Islet precursor cell (in vitro differentiated cells): ENCODE measurements around the gene USP17L18.
"Not testable (repeated sequence)": the region's sequence is repeated elsewhere in the genome, so short reads cannot be mapped to it uniquely, and the experiment has no call there.

ENCODE experiments used
- DNase-seq: peaks from one replicate; pipeline ENCODE4 v3.0.0-alpha.2; 2018

Gene USP17L18

GRCh38 chr4:9247953-9248680 is at the start of gene USP17L18:
TSS of gene USP17L18 (plus strand) at chr4:9248630. CDS start at chr4:9248630, 0 bp downstream.
- not testable (repeated sequence) for DNase-seq

- not testable (repeated sequence) for DNase-seq
These were observed 38.1 kb upstream of the USP17L18 start, which contains the start of gene USP17L10 for GRCh38 chr4:9210357-9210756. TSS of gene USP17L10 (plus strand) at chr4:9210657. CDS start at chr4:9210657, 0 bp downstream.

GRCh38 chr4:9214701-9215100 is 33.7 kb upstream of the USP17L18 start:
- DNase-seq = not testable (repeated sequence)

- not testable (repeated sequence) for DNase-seq
These were observed 33.3 kb upstream of the USP17L18 start, which contains the start of gene USP17L11 for GRCh38 chr4:9215105-9215504. TSS of gene USP17L11 (plus strand) at chr4:9215405. CDS start at chr4:9215405, 0 bp downstream.

GRCh38 chr4:9219852-9220251 is 28.6 kb upstream of the USP17L18 start, which contains the start of gene USP17L12:
TSS of gene USP17L12 (plus strand) at chr4:9220152. CDS start at chr4:9220152, 0 bp downstream.
- DNase-seq = not testable (repeated sequence)

- DNase-seq = not testable (repeated sequence)
These were observed 23.8 kb upstream of the USP17L18 start, which contains the start of gene USP17L13 for GRCh38 chr4:9224596-9224995. TSS of gene USP17L13 (plus strand) at chr4:9224896. CDS start at chr4:9224896, 0 bp downstream.

GRCh38 chr4:9230249-9230648 is 18.2 kb upstream of the USP17L18 start:
- DNase-seq = not testable (repeated sequence)

- not testable (repeated sequence) for DNase-seq
These were observed 14.3 kb upstream of the USP17L18 start, which contains the start of gene USP17L15 for GRCh38 chr4:9234085-9234484. TSS of gene USP17L15 (plus strand) at chr4:9234385. CDS start at chr4:9234385, 0 bp downstream.

- DNase-seq = not testable (repeated sequence)
These were observed 10.0 kb upstream of the USP17L18 start for GRCh38 chr4:9238461-9238860.

- DNase-seq = not testable (repeated sequence)
These were observed 4.9 kb upstream of the USP17L18 start, which contains the start of gene USP17L17 for GRCh38 chr4:9243579-9243978. TSS of gene USP17L17 (plus strand) at chr4:9243879. CDS start at chr4:9243879, 0 bp downstream.

GRCh38 chr4:9253078-9253477 is 4.6 kb downstream of the USP17L18 start, which contains the start of gene USP17L19:
TSS of gene USP17L19 (plus strand) at chr4:9253378. CDS start at chr4:9253378, 0 bp downstream.
- DNase-seq = not testable (repeated sequence)

GRCh38 chr4:9257824-9258223 is 9.4 kb downstream of the USP17L18 start, which contains the start of gene USP17L20:
TSS of gene USP17L20 (plus strand) at chr4:9258124. CDS start at chr4:9258124, 0 bp downstream.
- not testable (repeated sequence) for DNase-seq

GRCh38 chr4:9262572-9262971 is 14.1 kb downstream of the USP17L18 start, which contains the start of gene USP17L21:
TSS of gene USP17L21 (plus strand) at chr4:9262872. CDS start at chr4:9262872, 0 bp downstream.
- not testable (repeated sequence) for DNase-seq

- not testable (repeated sequence) for DNase-seq
These were observed 18.9 kb downstream of the USP17L18 start, which contains the start of gene USP17L22 for GRCh38 chr4:9267319-9267718. TSS of gene USP17L22 (plus strand) at chr4:9267619. CDS start at chr4:9267619, 0 bp downstream.

- DNase-seq = not testable (repeated sequence)
These were observed 23.3 kb downstream of the USP17L18 start for GRCh38 chr4:9271719-9272118.
